Neuronal stem cell (in vitro differentiated cells): ENCODE results near the gene GPATCH8.

ENCODE experiments used
- DNase-seq: peaks from one replicate; pipeline ENCODE4 v3.0.0-alpha.2; 2013; ENCODE audit warnings: low spot score
- H2AFZ ChIP-seq: one replicate; pipeline ENCODE4 v1.6.1; 2013; ENCODE audit warnings: mild to moderate bottlenecking, low read length, inconsistent platforms
- H2AK5ac ChIP-seq: 2 replicates; pipeline ENCODE4 v1.6.1; 2013; ENCODE audit warnings: low read depth, mild to moderate bottlenecking, inconsistent platforms, low read length, moderate library complexity, mixed read lengths
- H2BK120ac ChIP-seq: 2 replicates; pipeline ENCODE4 v1.6.1; 2013; ENCODE audit warnings: low read depth, mild to moderate bottlenecking, inconsistent platforms, low read length, moderate library complexity, mixed read lengths
- H2BK12ac ChIP-seq: one replicate; pipeline ENCODE4 v1.6.1; 2013; ENCODE audit warnings: low read length, inconsistent platforms
- H2BK15ac ChIP-seq: 2 replicates; pipeline ENCODE4 v1.6.1; 2013; ENCODE audit warnings: mild to moderate bottlenecking, low read length, inconsistent platforms, mixed read lengths
- H2BK5ac ChIP-seq: one replicate; pipeline ENCODE4 v1.6.1; 2013; ENCODE audit warnings: inconsistent platforms, mild to moderate bottlenecking, low read length, moderate library complexity
- H3K14ac ChIP-seq: one replicate; pipeline ENCODE4 v1.6.1; 2013; ENCODE audit warnings: low read length, inconsistent platforms
- H3K18ac ChIP-seq: 2 replicates; pipeline ENCODE4 v1.6.1; 2013; ENCODE audit warnings: low read length, inconsistent platforms
- H3K23ac ChIP-seq: 2 replicates; pipeline ENCODE4 v1.6.1; 2013; ENCODE audit warnings: low read depth, mild to moderate bottlenecking, mixed read lengths, low read length, inconsistent platforms; ENCODE audit not compliant: poor library complexity
- H3K27ac ChIP-seq: replicated peaks from 3 replicates; pipeline ENCODE4 v1.5.1; 2013; ENCODE audit warnings: low read length, inconsistent platforms
- H3K27me3 ChIP-seq, 3 experiments: 2 replicates each; pipeline ENCODE4 v1.6.1; 2013; ENCODE audit warnings: low read length in 3 of 3, mild to moderate bottlenecking in 2 of 3, inconsistent platforms in 1 of 3, low read depth in 1 of 3, mixed read lengths in 1 of 3, moderate library complexity in 1 of 3; ENCODE audit not compliant: control insufficient read depth in 3 of 3, insufficient read depth in 3 of 3
- H3K36me3 ChIP-seq, 2 donors: replicated peaks in 1 of 2; 2 replicates each; pipeline ENCODE4 v1.6.1; 2013; ENCODE audit warnings: low read length in 2 of 2; ENCODE audit not compliant: control insufficient read depth in 2 of 2, insufficient read depth in 2 of 2
- H3K4ac ChIP-seq: 2 replicates; pipeline ENCODE4 v1.6.1; 2013; ENCODE audit warnings: inconsistent platforms, mild to moderate bottlenecking, low read length, moderate library complexity
- H3K4me1 ChIP-seq, 2 donors: 1 replicate in 1 of 2; 2 replicates in 1 of 2; pipeline ENCODE4 v1.6.1; 2013; ENCODE audit warnings: low read length in 2 of 2, low read depth in 1 of 2; ENCODE audit not compliant: control insufficient read depth in 2 of 2, insufficient read depth in 1 of 2
- H3K4me2 ChIP-seq: one replicate; pipeline ENCODE4 v1.6.1; 2013; ENCODE audit warnings: mild to moderate bottlenecking, low read length, inconsistent platforms; ENCODE audit not compliant: insufficient read depth, poor library complexity, severe bottlenecking
- H3K4me3 ChIP-seq, 2 donors: 2 replicates each; pipeline ENCODE4 v1.5.1; 2013; ENCODE audit warnings: low read length in 2 of 2, mild to moderate bottlenecking in 2 of 2, inconsistent platforms in 1 of 2, moderate library complexity in 1 of 2
- H3K79me1 ChIP-seq: one replicate; pipeline ENCODE4 v1.6.1; 2013; ENCODE audit warnings: low read depth, mild to moderate bottlenecking, inconsistent platforms, low read length, moderate library complexity
- H3K9ac ChIP-seq: one replicate; pipeline ENCODE4 v1.6.1; 2013; ENCODE audit warnings: mild to moderate bottlenecking, low read depth, low read length, inconsistent platforms; ENCODE audit not compliant: poor library complexity
- H3K9me3 ChIP-seq, 2 donors: replicated peaks in 1 of 2; 2 replicates each; pipeline versions ENCODE3 to v1.6.1; 2013; ENCODE audit warnings: low read length in 2 of 2, mild to moderate bottlenecking in 2 of 2, inconsistent platforms in 1 of 2, low read depth in 1 of 2, mixed read lengths in 1 of 2, moderate library complexity in 1 of 2; ENCODE audit not compliant: control insufficient read depth in 2 of 2, insufficient read depth in 1 of 2
- H4K8ac ChIP-seq: one replicate; pipeline ENCODE4 v1.6.1; 2013; ENCODE audit warnings: low read depth, mild to moderate bottlenecking, inconsistent platforms, low read length, moderate library complexity
- H4K91ac ChIP-seq: one replicate; pipeline ENCODE4 v1.6.1; 2013; ENCODE audit warnings: low read length, low read depth, mild to moderate bottlenecking, inconsistent platforms; ENCODE audit not compliant: poor library complexity
- WGBS, 2 donors: extraction: QIAGEN DNeasy Blood & Tissue Kit; methylation state at CpG; one replicate each; pipeline ENCODE4 v1.1.7; 2013; ENCODE audit warnings: missing lambda C conversion rate in 2 of 2, mixed read lengths in 1 of 2; ENCODE audit not compliant: insufficient read length in 2 of 2, insufficient replicate concordance in 1 of 2; ENCODE audit errors: extremely low coverage in 2 of 2; 5-methylcytosine and 5-hydroxymethylcytosine counted together

Gene GPATCH8

DNA sequence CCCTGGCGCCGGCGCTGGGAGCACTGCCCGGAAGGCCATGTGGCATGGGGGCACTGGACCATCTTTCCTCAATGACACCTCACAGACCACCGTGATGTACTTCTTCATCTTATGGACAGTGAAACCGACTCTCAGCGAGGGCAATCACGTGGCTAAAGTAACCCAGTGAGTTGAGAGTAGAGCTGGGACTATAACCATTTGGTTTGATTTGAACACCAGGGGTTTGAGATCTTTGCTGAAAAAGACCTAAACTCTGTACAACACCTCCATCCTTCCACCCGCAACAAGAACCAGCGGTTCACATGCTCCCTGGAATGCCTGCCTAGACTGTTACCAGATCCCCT lies 117.1 kb downstream of the GPATCH8 start:
- Histone ChIP-seq H3K14ac (no peak overlapping the region), H2AFZ (peak overlapping the region; percentile 100), H2BK12ac (no peak overlapping the region), H3K27me3 (peaks cover 2 to 30% (median 26%) of the 10 kb centered on the region in 3 experiments), H4K8ac (no peak overlapping the region), H2AK5ac (peak overlapping the region; percentile 84), H3K4me2 (peak overlapping the region; percentile 98), H3K79me1 (no peaks in the 10 kb centered on the region), H3K27ac (no peak overlapping the region), H2BK15ac (peak overlapping the region; percentile 97), H3K9me3 (no peaks in the 10 kb centered on the region), H2BK120ac (no peak overlapping the region), H2BK5ac (no peak overlapping the region), H3K4ac (no peak overlapping the region), H3K23ac (no peak overlapping the region), H3K18ac (peak overlapping the region; percentile 97), H3K4me1 (peaks cover 12 to 13% of the 10 kb centered on the region in 2 donors), H3K36me3 (no peaks in the 10 kb centered on the region), H3K4me3 (peak overlapping the region; percentile 54 to 77), H3K9ac (no peak overlapping the region), H4K91ac (no peak overlapping the region)
- no CpG with 5 or more reads among the region's 10 CpGs for WGBS, 2 donors
- no peak for DNase-seq

DNA sequence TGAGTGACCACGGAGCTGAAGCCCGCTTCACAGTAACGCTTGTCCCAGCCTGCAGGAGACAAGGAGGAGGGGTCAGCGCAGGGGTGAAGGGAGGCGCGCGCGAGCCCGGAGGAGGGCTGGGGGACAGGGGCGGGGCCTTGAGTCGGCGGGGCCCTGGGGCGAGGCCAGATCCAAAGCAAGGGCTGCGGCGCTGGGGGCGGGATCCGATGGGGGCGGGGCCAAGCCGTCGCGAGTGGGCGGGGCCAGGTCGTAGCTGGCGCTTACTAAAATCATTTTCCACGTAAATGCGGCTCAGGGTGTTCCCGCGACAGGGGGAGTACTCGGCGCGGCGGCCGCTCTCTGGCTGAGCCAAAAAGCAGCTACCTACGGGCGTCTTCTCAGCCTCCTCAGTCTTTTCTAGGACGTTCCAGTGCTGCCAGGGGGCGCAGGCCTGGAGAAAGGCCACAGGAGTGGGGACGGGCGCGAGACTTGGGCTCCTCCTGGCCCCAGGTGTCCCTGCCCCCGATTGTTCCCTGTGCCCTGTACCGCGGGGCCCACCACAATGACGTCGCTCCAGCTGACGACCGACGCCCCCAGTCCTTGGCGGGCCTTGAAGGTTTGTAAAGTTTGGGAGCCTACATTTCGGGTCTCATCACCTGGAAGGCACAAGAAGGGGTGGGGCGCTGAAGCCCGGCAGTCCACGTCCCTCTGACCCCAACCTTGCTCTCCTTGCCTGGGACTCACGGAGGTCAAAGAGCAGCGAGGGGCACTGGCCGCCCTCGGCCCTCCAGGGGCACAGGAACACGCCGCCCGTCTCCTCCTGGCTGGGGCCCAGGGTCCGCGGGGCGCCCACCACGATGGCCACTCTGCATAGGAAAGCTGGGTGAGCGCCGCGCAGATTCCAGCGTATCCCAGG lies 117.7 kb downstream of the GPATCH8 start:
- Histone ChIP-seq H3K27ac (no peak overlapping the region), H3K14ac (peak overlapping the region; percentile 12), H3K23ac (peak overlapping the region; percentile 80), H4K91ac (no peak overlapping the region), H3K4me1 (peaks cover 12 to 13% of the 10 kb centered on the region in 2 donors), H4K8ac (no peak overlapping the region), H2BK15ac (peak overlapping the region; percentile 97), H3K18ac (peak overlapping the region; percentile 97), H2AFZ (peak overlapping the region; percentile 100), H3K79me1 (no peaks in the 10 kb centered on the region), H2BK120ac (no peak overlapping the region), H2BK12ac (no peak overlapping the region), H3K4ac (no peak overlapping the region), H3K27me3 (peaks cover 2 to 30% (median 26%) of the 10 kb centered on the region in 3 experiments), H3K36me3 (no peaks in the 10 kb centered on the region), H3K9ac (peak overlapping the region; percentile 82), H2BK5ac (peak overlapping the region; percentile 13), H2AK5ac (peak overlapping the region; percentile 84), H3K9me3 (no peaks in the 10 kb centered on the region), H3K4me2 (peak overlapping the region; percentile 98), H3K4me3 (peak overlapping the region; percentile 54 to 77)
- peak; percentile 80 for DNase-seq
- WGBS, 2 donors: no CpG with 5 or more reads among the region's 68 CpGs

DNA sequence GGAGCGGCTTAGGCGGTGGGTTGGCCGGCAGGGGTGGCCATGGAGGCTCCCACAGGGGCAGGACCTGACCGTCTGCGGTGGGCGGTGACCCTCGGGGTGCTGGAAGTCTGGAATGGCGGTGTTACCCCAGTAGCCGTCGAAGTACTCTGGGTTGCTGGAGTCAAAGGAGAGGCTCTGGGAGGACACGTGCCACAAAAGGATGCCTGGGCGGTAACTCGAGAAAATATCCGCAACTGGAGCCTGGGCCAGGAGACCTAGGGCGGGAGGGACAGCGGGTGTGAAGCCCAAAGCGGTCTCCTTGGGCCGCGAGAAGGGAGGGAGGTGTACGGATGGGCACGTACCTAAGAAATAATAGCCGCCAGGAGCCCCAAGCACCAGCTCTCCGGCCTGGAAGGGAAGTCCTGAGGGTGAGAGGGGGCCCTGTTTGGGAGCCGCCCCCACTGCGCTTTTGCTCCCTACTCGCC lies 118.4 kb downstream of the GPATCH8 start:
- peak overlapping the region; percentile 98 for H3K4me2 ChIP-seq
- H3K9ac ChIP-seq: peak overlapping the region; percentile 82
- peak overlapping the region; percentile 100 for H2AFZ ChIP-seq
- H3K4me1 ChIP-seq: peaks cover 12 to 13% of the 10 kb centered on the region in 2 donors
- H2AK5ac ChIP-seq: no peak overlapping the region
- no peak overlapping the region for H3K27ac ChIP-seq
- no peaks in the 10 kb centered on the region for H3K9me3 ChIP-seq
- H2BK15ac ChIP-seq: peak overlapping the region; percentile 1
- no peaks in the 10 kb centered on the region for H3K79me1 ChIP-seq
- H3K4ac ChIP-seq: no peak overlapping the region
- H3K23ac ChIP-seq: peak overlapping the region; percentile 80
- H3K36me3 ChIP-seq: no peaks in the 10 kb centered on the region
- H4K91ac ChIP-seq: no peak overlapping the region
- H2BK12ac ChIP-seq: no peak overlapping the region
- WGBS, 2 donors: no CpG with 5 or more reads among the region's 26 CpGs
- H2BK5ac ChIP-seq: peak overlapping the region; percentile 13
- peak overlapping the region; percentile 38 for H2BK120ac ChIP-seq
- no peak for DNase-seq
- no peak overlapping the region for H3K14ac ChIP-seq
- peak overlapping the region; percentile 54 to 76 for H3K4me3 ChIP-seq
- no peak overlapping the region for H4K8ac ChIP-seq
- H3K27me3 ChIP-seq: peaks cover 2 to 30% (median 26%) of the 10 kb centered on the region in 3 experiments
- peak overlapping the region; percentile 89 for H3K18ac ChIP-seq

DNA sequence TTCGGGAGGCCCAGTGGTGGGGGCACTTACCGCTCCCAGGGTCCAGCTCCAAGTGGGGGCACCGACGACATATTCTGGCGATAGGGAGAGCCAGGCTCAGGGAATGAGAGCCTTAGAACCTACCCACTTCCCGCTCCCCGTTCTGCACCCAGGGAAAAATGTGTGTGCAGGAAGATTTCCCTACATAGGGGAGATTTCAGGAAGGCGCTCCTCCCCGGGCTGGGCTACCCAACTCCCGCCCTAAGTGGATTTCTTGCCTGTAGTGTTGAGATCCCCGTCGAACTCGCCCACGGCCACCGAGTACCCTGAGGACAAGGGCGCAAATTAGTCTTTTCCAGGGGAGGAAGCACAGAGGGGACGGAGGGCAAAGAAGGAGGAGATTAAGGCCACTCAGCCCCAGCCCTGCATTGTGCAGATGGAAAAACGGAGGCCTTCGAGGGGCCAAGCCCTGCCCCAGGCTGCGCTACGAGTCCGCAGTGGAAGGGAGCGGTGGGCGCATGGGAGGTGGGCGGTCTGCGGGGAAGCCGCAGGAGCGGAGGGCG lies 118.9 kb downstream of the GPATCH8 start:
- Histone ChIP-seq H2AK5ac (no peak overlapping the region), H3K9me3 (no peaks in the 10 kb centered on the region), H2AFZ (peak overlapping the region; percentile 100), H2BK15ac (peak overlapping the region; percentile 1), H3K9ac (peak overlapping the region; percentile 82), H3K79me1 (no peaks in the 10 kb centered on the region), H3K4ac (no peak overlapping the region), H3K27ac (no peak overlapping the region), H2BK120ac (peak overlapping the region; percentile 38), H3K14ac (no peak overlapping the region), H3K18ac (peak overlapping the region; percentile 86), H2BK12ac (no peak overlapping the region), H2BK5ac (peak overlapping the region; percentile 13), H3K36me3 (no peaks in the 10 kb centered on the region), H3K4me3 (peak overlapping the region; percentile 54 to 76), H4K91ac (peak overlapping the region; percentile 9), H3K23ac (no peak overlapping the region), H3K4me2 (peak overlapping the region; percentile 98), H4K8ac (no peak overlapping the region), H3K27me3 (peaks cover 2 to 30% (median 26%) of the 10 kb centered on the region in 3 experiments), H3K4me1 (peaks cover 11 to 13% of the 10 kb centered on the region in 2 donors)
- no CpG with 5 or more reads among the region's 29 CpGs for WGBS, 2 donors
- DNase-seq: no peak
